HG03095 (cell line): ENCODE measurements around the gene PPEF1.

Experiments
- ATAC-seq: cut with Tn5 transposase; IDR thresholded peaks from one replicate; pipeline ENCODE4 v1.9.1; 2021; ENCODE audit warnings: moderate library complexity; ENCODE audit not compliant: unreplicated experiment

Gene PPEF1

GRCh38 chrX:18707426-18708049 lies at the start of gene PPEF1:
TSS of gene PPEF1 (plus strand) at chrX:18707645. CDS start at chrX:18707781, 136 bp downstream.
- no peak for ATAC-seq

- no peak for ATAC-seq
Measured at GRCh38 chrX:18661273-18661672, 46.2 kb upstream of the PPEF1 start.

- no peak for ATAC-seq
Measured at GRCh38 chrX:18664947-18665346, 42.5 kb upstream of the PPEF1 start.

- no peak for ATAC-seq
Measured at GRCh38 chrX:18666614-18667013, 40.8 kb upstream of the PPEF1 start.

- no peak for ATAC-seq
Measured at GRCh38 chrX:18668071-18668835, 39.2 kb upstream of the PPEF1 start.

- ATAC-seq, result no peak
Measured at GRCh38 chrX:18672008-18672407, 35.4 kb upstream of the PPEF1 start, which contains the start of gene RS1. TSS of gene RS1 (minus strand) at chrX:18672108. CDS start at chrX:18672068, 40 bp downstream.

- peak; percentile 38 for ATAC-seq
Measured at GRCh38 chrX:18674417-18674787, 33.0 kb upstream of the PPEF1 start.

- ATAC-seq, result peak; percentile 74
Measured at GRCh38 chrX:18674788-18675735, 32.4 kb upstream of the PPEF1 start.

GRCh38 chrX:18676050-18676449 lies 31.4 kb upstream of the PPEF1 start:
- ATAC-seq, result no peak

- ATAC-seq, result no peak
Measured at GRCh38 chrX:18676470-18676869, 31.0 kb upstream of the PPEF1 start.

- ATAC-seq, result no peak
Measured at GRCh38 chrX:18677161-18677869, 30.1 kb upstream of the PPEF1 start.

GRCh38 chrX:18681996-18682395 lies 25.4 kb upstream of the PPEF1 start:
- no peak for ATAC-seq

GRCh38 chrX:18682979-18683387 lies 24.5 kb upstream of the PPEF1 start:
- ATAC-seq, result no peak

GRCh38 chrX:18687856-18688495 lies 19.5 kb upstream of the PPEF1 start:
- no peak for ATAC-seq

GRCh38 chrX:18691431-18691830 lies 16.0 kb upstream of the PPEF1 start:
- ATAC-seq, result no peak

- no peak for ATAC-seq
Measured at GRCh38 chrX:18692541-18692940, 14.9 kb upstream of the PPEF1 start.

GRCh38 chrX:18696653-18697052 lies 10.8 kb upstream of the PPEF1 start:
- ATAC-seq, result no peak

GRCh38 chrX:18698737-18699650 lies 8.5 kb upstream of the PPEF1 start:
- no peak for ATAC-seq
